ENCODE measurements around the gene FOXN3. TPM values are rescaled to one million over a fixed set of nuclear protein-coding genes. Genes with fewer than 3 reads are reported as not detected.

Gene FOXN3
- total and polyA plus RNA-seq, 10 of the 15 experiments (the other 5 are each of a cell fraction or from before 2014, with no cell fraction given), result 4.5 to 68.9 (median 29.7) TPM

DNA sequence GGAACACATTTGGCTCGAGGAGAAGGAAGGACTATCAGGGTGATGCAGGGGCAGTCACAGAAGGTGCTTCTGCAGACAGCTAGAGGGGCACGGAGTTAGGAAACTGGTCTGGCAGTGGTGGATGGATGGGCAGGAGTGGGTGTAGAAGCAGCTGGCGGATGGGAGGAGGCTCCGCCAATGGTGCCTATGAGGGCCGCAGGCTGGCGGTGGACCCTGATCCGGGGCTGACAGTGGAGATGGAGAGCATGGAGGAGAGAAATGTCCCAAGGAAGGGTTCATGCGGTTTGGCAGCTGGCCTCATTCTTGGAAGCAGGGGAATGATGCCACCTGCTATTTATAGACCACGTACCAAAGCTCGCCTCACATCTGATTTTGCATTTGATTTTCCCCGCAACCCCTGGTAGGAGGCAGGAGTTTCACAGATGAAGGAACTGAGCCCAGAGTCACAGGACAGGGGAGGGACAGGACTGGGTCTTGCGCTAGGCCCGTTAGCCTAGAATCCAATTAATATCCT lies 237.1 kb downstream of the FOXN3 start (continued):
- TF ChIP-seq, protein P1, sequence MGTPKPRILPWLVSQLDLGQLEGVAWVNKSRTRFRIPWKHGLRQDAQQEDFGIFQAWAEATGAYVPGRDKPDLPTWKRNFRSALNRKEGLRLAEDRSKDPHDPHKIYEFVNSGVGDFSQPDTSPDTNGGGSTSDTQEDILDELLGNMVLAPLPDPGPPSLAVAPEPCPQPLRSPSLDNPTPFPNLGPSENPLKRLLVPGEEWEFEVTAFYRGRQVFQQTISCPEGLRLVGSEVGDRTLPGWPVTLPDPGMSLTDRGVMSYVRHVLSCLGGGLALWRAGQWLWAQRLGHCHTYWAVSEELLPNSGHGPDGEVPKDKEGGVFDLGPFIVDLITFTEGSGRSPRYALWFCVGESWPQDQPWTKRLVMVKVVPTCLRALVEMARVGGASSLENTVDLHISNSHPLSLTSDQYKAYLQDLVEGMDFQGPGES (IDR thresholded peaks at IDR 0.05), result no peak

DNA sequence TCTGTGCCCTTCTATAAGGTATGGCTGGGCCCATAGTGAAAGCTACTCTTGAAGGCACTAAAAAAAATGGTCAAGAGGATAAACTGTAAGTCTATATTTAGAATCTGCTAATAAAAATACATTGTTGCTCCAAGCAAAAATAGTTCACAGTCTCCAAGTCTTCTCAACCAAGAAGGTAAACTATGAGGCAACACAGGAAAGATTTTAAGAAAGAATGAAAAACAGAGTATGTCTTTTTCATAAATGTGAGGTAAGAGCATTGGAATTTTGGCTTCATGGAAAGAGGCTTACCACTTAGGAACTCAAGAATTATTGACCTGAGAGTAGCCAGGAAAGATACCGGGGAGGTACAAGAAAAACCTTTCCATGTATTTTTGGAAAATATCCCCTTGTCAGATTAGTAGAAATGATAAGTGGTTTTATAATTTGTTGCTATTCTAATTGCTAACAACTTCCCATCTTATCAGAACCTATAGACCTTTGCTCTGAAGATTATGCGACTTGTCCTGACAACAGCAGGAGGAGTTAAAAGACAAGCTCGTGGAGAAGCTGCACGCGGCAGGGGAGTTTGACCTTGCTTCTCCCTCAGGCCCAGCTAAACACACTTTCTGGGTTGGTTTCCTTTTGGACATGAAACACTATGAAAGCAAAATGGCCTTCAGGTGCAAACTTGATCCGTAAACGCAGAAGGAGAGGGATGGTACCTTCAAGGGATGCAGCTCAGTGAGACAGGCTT lies 238.1 kb downstream of the FOXN3 start:
- RAD21 ChIA-PET (ENCODE audit: unreplicated experiment), result interaction anchor here (0.6 to 4.2 kb wide), 6 partner anchors 14 to 251 kb away, joined by 3 to 31 read pairs (median 10); no protein-coding TSS in a partner anchor
- intact Hi-C loops (cut with micrococcal nuclease; ENCODE audit: unreplicated experiment), result loop anchor here (5.0 to 10.0 kb wide), 4 partner anchors 156 to 588 kb away; no protein-coding TSS in a partner anchor
- CTCF ChIA-PET, result interaction anchor here (1.0 to 3.0 kb wide), 13 partner anchors 10 to 735 kb away, joined by 3 to 31 read pairs (median 7); no protein-coding TSS in a partner anchor

More for the DNA sequence above, 238.1 kb downstream of the FOXN3 start:
- no TSS peak for BruUV-seq (replicated peaks)
- Histone ChIP-seq H3K79me2 (ENCODE audit: control insufficient read depth, insufficient read depth, low read length) (no peaks in the 10 kb centered on the region), H3K27ac (ENCODE audit: control insufficient read depth, insufficient read depth) (no peak overlapping the region), H3K9me3 (replicated peaks; ENCODE audit: control insufficient read depth, insufficient read depth, low read length) (no peaks in the 10 kb centered on the region), H3K4me3 (no peak overlapping the region), H3K4me2 (ENCODE audit: control insufficient read depth, insufficient read depth) (no peak overlapping the region), H3K36me3 (ENCODE audit: control insufficient read depth in 2 of 2, insufficient read depth in 2 of 2, low read length in 1 of 2) (peaks cover 0 to 4% of the 10 kb centered on the region in 2 experiments; a peak in 2 of 4 replicates), H3K9ac (ENCODE audit: control insufficient read depth, insufficient read depth, low read length) (no peak overlapping the region), H3K4me1 (ENCODE audit: control insufficient read depth, insufficient read depth, low read length) (peaks cover 8% of the 10 kb centered on the region), H2AFZ (ENCODE audit: control insufficient read depth, low read depth, low read length) (no peak overlapping the region), H4K20me1 (ENCODE audit: control insufficient read depth, insufficient read depth) (no peaks in the 10 kb centered on the region), H3K27me3 (replicated peaks in 1 of 2; ENCODE audit: control insufficient read depth in 2 of 2, insufficient read depth in 2 of 2, low read length in 1 of 2) (no peaks in the 10 kb centered on the region)
- in situ Hi-C loops (cut with MboI), result loop anchor here (5.0 kb wide), 1 partner anchor 738 kb away; no protein-coding TSS in a partner anchor
- FAIRE-seq, result no peak
- POLR2A ChIA-PET, result no interaction called here
- no peak for ATAC-seq
- SMC1A ChIA-PET (ENCODE audit: uncharacterized antibody, unreplicated experiment), result interaction anchor here (1.1 to 6.2 kb wide), 5 partner anchors 14 to 592 kb away, joined by 4 to 36 read pairs (median 7); no protein-coding TSS in a partner anchor
- WGBS (ENCODE audit: insufficient coverage, insufficient replicate concordance, low lambda C conversion rate, missing lambda C conversion rate), result 96% methylated on average over 7 of the region's 7 CpGs
- TF ChIP-seq FOS (IDR thresholded peaks at IDR 0.05; ENCODE audit: borderline replicate concordance, extremely low read depth, insufficient read length) (no peak), NR2C2 (IDR thresholded peaks at IDR 0.05; ENCODE audit: borderline replicate concordance, control insufficient read depth, insufficient read length, low read depth) (no peak), IKZF1 (conservative IDR thresholded peaks at IDR 0.05) (no peak), SUZ12 (IDR thresholded peaks at IDR 0.05; ENCODE audit: unreplicated experiment) (no peak), RFX5 (IDR thresholded peaks at IDR 0.05; ENCODE audit: low read depth, low read length) (no peak), TAF1 (IDR thresholded peaks at IDR 0.05; ENCODE audit: borderline replicate concordance, low read depth, low read length) (no peak), MYC (IDR thresholded peaks at IDR 0.05; ENCODE audit: insufficient read depth, insufficient read length, insufficient replicate concordance, low read length, severe bottlenecking) (no peak), ZNF274 (IDR thresholded peaks at IDR 0.05; ENCODE audit: insufficient read depth, insufficient read length) (no peak)
- no peak for DNase-seq (ENCODE audit: low read depth, low spot score)
